G401 (cell line): ENCODE measurements around the gene MTMR8. TPM values are rescaled to one million over a fixed set of nuclear protein-coding genes. Genes with fewer than 3 reads are reported as not detected.

Experiments
- DNase-seq: peaks from one replicate; pipeline ENCODE4 v3.0.0-alpha.2; 2015; ENCODE audit warnings: low spot score
- in situ Hi-C: cut with HindIII; loops from 2 replicates; pipeline ENCODE4 v1.10.0; 2016; ENCODE audit warnings: low sequenced_read_pairs, mixed read lengths
- total RNA-seq: library from RNA; depleted of rRNA; stranded (reverse); fragments of >200 nt; shearing (Covaris generic); gene quantifications from 2 replicates; pipeline ENCODE4 v1.2.3, GENCODE V29; 2014; rRNA removed

MTMR8 gene
- total RNA-seq, 1 experiment from 2014 or later, result 2.1 TPM

GRCh38 chrX:64330284-64330683 lies 65.0 kb downstream of the MTMR8 start:
- in situ Hi-C loops, result no loop called here
- DNase-seq, result no peak

- DNase-seq, result no peak
- in situ Hi-C loops, result no loop called here
Measured at GRCh38 chrX:64321507-64321906, 73.7 kb downstream of the MTMR8 start.

- in situ Hi-C loops, result no loop called here
- DNase-seq, result no peak
Measured at GRCh38 chrX:64313624-64314023, 81.6 kb downstream of the MTMR8 start.

DNA sequence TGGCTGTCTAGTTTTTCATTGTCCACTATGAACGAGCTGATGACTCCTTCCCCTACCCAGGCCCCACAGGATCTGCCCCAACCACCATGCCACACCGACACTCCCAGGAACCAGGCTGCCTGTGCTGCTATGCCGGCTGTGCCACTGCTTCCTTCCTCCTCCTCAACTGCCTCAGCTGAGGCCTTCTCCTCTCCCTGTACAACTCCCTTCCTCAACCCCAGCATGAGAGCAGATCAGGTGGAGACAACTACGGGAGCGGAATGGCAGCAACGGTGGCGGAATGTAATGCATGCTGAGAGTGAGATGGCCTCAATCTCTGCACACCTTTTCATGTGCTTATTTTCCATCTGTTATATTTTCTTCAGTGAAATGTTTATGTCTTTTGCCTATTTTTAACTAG lies 88.5 kb downstream of the MTMR8 start:
- DNase-seq, result no peak
- in situ Hi-C loops, result no loop called here

DNA sequence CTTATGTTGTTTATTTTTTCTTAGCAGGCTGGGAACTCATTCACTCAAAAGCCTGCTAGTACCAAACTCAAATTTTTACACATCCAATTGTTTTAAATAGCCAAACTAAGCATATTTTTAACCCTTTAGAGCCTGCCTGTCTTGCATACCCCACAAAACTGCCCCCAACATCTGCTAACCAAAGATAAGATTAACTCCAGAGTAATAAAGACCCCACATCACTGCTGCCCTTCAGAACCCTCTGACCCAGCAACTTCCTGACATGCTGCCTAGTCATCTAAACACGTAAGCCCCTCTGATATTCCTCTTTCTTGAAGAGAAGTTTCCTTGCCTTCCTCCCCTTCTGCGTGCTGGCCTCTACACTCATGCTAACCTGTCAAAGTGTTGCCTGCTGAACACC lies 104.1 kb downstream of the MTMR8 start:
- DNase-seq, result no peak
- in situ Hi-C loops, result no loop called here

DNA sequence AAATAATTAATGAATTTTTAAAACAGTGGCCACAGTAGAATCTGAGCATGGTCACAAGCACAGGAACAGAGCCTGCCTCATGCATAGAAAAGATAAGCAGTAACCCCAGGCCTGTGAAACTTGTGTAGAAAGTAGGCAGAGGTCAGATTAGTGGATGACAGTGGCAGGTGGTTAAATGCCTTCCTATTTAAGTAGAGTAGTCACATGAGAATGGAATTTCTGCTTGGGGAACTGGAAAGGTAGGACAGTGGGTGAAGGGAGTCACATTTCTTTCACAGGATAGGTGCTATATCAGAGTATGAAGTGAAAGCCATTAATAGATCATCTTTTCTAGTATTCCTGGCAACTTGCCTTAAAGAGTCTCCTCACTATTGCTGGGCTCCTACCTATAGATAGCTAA lies 130.0 kb downstream of the MTMR8 start:
- no peak for DNase-seq
- in situ Hi-C loops, result no loop called here

- DNase-seq, result no peak
- in situ Hi-C loops, result no loop called here
Measured at GRCh38 chrX:64230123-64230970, 164.9 kb downstream of the MTMR8 start, which contains the start of gene ASB12. Gene ASB12, minus strand, starts transcription at chrX:64230607. Its CDS starts 4,957 bp downstream, at chrX:64225650.

- in situ Hi-C loops, result no loop called here
- no peak for DNase-seq
Measured at GRCh38 chrX:64229154-64229553, 166.1 kb downstream of the MTMR8 start.

Other genes with a start within 250 kb of the MTMR8 start
- gene AMER1, start 189.7 kb downstream of the MTMR8 start, total RNA-seq, result 3.4 and 4.2 TPM in 2 replicates
- not detected in 2 replicates for gene ASB12, start 164.8 kb downstream of the MTMR8 start, total RNA-seq